ENCODE data around the gene CD99L2. TPM values are rescaled to one million over a fixed set of nuclear protein-coding genes. Genes with fewer than 3 reads are reported as not detected.
"Not testable (repeated sequence)": the region's sequence is repeated elsewhere in the genome, so short reads cannot be mapped to it uniquely, and the experiment has no call there.

Gene CD99L2
- total RNA-seq, 1 donor from 2014 or later: 12.0 TPM

DNA sequence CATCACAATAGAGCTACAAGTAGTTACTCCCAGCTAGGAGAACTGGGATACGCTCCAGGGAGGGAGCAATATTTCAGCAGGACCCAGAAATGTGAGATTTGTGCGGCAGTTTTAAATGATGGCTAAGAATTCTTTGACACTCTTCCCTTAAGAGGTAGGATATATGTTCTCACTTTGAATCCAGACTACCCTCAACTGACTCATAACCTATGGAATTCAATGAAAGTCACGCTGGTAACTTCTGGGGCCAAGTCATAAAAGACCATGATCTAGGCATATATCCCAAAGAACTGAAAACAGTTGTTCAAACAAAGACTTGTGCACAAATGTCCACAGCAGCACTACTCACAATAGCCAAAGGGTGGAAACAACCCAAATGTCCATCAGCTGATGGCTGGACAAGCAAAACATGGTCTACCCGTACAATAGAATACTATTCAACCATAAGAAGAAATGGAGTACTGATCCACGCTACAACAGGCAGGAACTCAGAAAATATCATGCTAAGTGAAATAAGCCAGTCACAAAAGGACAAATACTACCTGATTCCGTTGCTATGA lies 10.5 kb downstream of the CD99L2 start:
- Mint-ChIP-seq H3K9me3 (no peaks in the 10 kb centered on the region), H3K4me3 (ENCODE audit: low read depth) (no peak overlapping the region), H3K27me3 (ENCODE audit: low read depth) (no peaks in the 10 kb centered on the region), H3K27ac (no peak overlapping the region), H3K4me1 (ENCODE audit: low read depth) (peaks cover 2% of the 10 kb centered on the region), H3K36me3 (ENCODE audit: low read depth) (no peaks in the 10 kb centered on the region)
- intact Hi-C loops (cut with micrococcal nuclease): no loop called here
- no peak for DNase-seq (ENCODE audit: low spot score)

- intact Hi-C loops (cut with micrococcal nuclease): not testable (repeated sequence)
These were observed 11.2 kb downstream of the CD99L2 start for GRCh38 chrX:150887268-150887667.

DNA sequence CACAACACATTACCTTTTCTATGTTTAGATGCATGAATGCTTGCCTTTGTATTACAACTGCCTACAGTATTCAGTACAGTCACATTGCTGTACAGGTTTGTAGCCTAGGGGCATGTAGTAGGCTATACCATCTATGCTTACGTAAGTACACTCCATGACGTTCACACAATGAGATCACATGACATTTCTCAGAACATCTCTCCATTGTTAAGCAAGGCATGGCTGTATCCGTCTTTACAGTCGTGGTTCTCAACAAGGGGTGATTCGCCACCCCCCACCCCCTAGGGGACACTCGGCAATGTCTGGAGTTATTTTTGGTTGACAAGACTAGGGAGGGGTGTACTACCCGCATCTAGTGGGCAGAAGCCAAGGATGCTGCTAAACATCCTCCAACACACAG lies 12.1 kb downstream of the CD99L2 start:
- H3K36me3 Mint-ChIP-seq (ENCODE audit: low read depth): no peaks in the 10 kb centered on the region
- peaks cover 2% of the 10 kb centered on the region for H3K4me1 Mint-ChIP-seq (ENCODE audit: low read depth)
- H3K27ac Mint-ChIP-seq: no peak overlapping the region
- no peak overlapping the region for H3K4me3 Mint-ChIP-seq (ENCODE audit: low read depth)
- DNase-seq (ENCODE audit: low spot score): no peak
- intact Hi-C loops (cut with micrococcal nuclease): no loop called here
- no peaks in the 10 kb centered on the region for H3K9me3 Mint-ChIP-seq
- no peaks in the 10 kb centered on the region for H3K27me3 Mint-ChIP-seq (ENCODE audit: low read depth)

More at GRCh38 chrX:150887268-150887667, 11.2 kb downstream of the CD99L2 start:
- H3K4me3 Mint-ChIP-seq (ENCODE audit: low read depth); H3K27me3 Mint-ChIP-seq (ENCODE audit: low read depth); H3K9me3 Mint-ChIP-seq; DNase-seq (ENCODE audit: low spot score); H3K36me3 Mint-ChIP-seq (ENCODE audit: low read depth); H3K4me1 Mint-ChIP-seq (ENCODE audit: low read depth); H3K27ac Mint-ChIP-seq: not testable (repeated sequence)

GRCh38 chrX:150880808-150881165 lies 17.7 kb downstream of the CD99L2 start:
- intact Hi-C loops (cut with micrococcal nuclease): loop anchor here (1.0 kb wide), 1 partner anchor 18 kb away; the partner anchor contains the start of gene CD99L2
- Mint-ChIP-seq H3K9me3 (peaks cover 18% of the 10 kb centered on the region), H3K4me1 (ENCODE audit: low read depth) (peaks cover 17% of the 10 kb centered on the region), H3K36me3 (ENCODE audit: low read depth) (peaks cover 6% of the 10 kb centered on the region), H3K27ac (peak overlapping the region; percentile 30), H3K4me3 (ENCODE audit: low read depth) (no peak overlapping the region), H3K27me3 (ENCODE audit: low read depth) (no peaks in the 10 kb centered on the region)
- DNase-seq (ENCODE audit: low spot score): no peak

DNA sequence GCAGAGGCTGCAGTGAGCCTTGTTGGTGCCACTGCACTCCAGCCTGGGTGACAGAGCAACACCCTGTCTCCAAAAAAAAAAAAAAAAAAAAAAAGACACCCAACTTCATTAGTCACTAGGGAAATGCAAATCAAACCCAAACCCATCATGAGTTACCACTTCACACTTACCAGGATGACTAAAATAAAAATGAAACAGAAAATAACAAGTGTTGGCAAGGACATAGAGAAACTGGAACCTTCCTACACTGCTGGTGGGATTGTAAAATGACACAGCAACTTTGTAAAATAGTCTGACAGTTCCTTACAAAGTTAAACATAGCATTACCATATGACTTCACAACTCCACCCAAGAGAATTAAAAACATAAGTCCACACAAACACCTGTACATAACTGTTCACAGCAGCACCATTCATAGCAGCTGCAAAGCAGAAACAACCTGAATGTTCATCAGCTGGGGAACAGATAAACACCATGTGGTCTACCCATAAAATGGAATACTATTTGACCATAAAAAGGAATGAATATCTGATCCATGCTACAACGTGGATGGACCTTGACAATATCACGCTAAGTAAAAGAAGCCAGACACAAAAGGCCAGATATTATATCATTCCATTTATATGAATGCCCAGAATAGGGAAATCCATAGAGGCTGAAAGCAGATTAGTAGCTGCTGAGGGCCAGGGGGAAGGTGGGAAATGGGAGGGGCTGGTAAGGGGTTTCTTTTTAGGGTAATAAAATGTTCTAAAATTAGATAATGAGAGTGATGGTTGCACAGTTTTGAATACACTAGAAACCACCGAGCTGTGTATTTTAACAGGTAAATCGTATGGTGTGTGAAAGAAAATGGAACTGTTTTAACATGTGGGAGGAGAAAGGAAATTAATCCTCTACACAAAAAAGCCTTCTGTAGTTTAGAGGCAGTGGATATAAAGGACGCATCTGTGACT lies 18.3 kb downstream of the CD99L2 start:
- peaks cover 12% of the 10 kb centered on the region for H3K36me3 Mint-ChIP-seq (ENCODE audit: low read depth)
- H3K4me3 Mint-ChIP-seq (ENCODE audit: low read depth): no peak overlapping the region
- H3K27ac Mint-ChIP-seq: peak overlapping the region; percentile 44
- DNase-seq (ENCODE audit: low spot score): no peak
- H3K4me1 Mint-ChIP-seq (ENCODE audit: low read depth): peaks cover 23% of the 10 kb centered on the region
- intact Hi-C loops (cut with micrococcal nuclease): loop anchor here (1.0 to 10.0 kb wide), 2 partner anchors 18 to 65 kb away; partner anchors contain the start of gene CD99L2
- peaks cover 24% of the 10 kb centered on the region for H3K9me3 Mint-ChIP-seq
- H3K27me3 Mint-ChIP-seq (ENCODE audit: low read depth): no peaks in the 10 kb centered on the region

DNA sequence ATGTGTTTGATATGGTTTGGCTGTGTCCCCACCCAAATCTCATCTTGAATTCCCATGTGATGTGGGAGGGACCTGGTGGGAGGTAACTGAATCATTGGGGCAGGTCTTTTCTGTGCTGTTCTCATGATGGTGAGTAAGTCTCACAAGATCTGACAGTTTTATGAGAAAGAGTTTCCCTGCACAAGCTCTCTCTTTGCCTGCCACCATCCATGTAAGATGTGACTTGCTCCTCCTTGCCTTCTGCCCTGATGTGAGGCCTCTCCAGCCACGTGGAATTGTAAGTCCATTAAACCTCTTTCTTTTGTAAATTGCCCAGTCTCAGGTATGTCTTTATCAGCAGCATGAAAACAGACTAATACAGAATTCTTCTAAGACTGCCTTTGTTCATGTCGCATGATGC lies 22.8 kb downstream of the CD99L2 start:
- not testable (repeated sequence) for H3K27me3 Mint-ChIP-seq (ENCODE audit: low read depth); H3K4me3 Mint-ChIP-seq (ENCODE audit: low read depth); H3K27ac Mint-ChIP-seq; DNase-seq (ENCODE audit: low spot score)
- Mint-ChIP-seq H3K36me3 (ENCODE audit: low read depth) (peaks cover 17% of the 10 kb centered on the region), H3K9me3 (peaks cover 34% of the 10 kb centered on the region), H3K4me1 (ENCODE audit: low read depth) (peaks cover 32% of the 10 kb centered on the region)
- intact Hi-C loops (cut with micrococcal nuclease): loop anchor here (10.0 kb wide), 1 partner anchor 61 kb away; no protein-coding TSS in a partner anchor

DNA sequence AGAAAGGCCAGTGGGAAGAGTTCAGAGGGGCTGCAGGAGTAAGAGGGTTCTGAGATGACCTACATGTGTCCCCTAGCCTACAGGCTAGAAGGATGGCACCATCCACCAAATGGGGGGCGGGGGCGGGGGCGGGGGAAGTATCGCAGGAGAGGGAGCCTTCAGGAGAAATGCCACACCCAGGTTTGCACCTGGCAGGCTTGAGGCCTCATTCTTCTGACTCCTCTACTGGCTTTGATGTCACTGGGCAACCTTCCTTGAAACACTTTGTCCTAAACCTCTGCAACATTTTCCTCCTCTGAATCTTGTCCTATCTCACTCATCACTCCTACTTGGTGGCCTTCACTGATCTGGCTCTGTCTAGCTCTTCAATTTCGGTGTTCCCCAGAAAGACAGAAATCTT lies 24.0 kb downstream of the CD99L2 start:
- peaks cover 26% of the 10 kb centered on the region for H3K4me1 Mint-ChIP-seq (ENCODE audit: low read depth)
- no peak overlapping the region for H3K4me3 Mint-ChIP-seq (ENCODE audit: low read depth)
- peaks cover 30% of the 10 kb centered on the region for H3K9me3 Mint-ChIP-seq
- no peak for DNase-seq (ENCODE audit: low spot score)
- H3K36me3 Mint-ChIP-seq (ENCODE audit: low read depth): peaks cover 17% of the 10 kb centered on the region
- H3K27me3 Mint-ChIP-seq (ENCODE audit: low read depth): no peaks in the 10 kb centered on the region
- no peak overlapping the region for H3K27ac Mint-ChIP-seq
- intact Hi-C loops (cut with micrococcal nuclease): loop anchor here (10.0 kb wide), 1 partner anchor 60 kb away; no protein-coding TSS in a partner anchor

GRCh38 chrX:150873616-150874015 lies 24.9 kb downstream of the CD99L2 start:
- Mint-ChIP-seq H3K9me3 (peaks cover 25% of the 10 kb centered on the region), H3K27ac (no peak overlapping the region), H3K4me1 (ENCODE audit: low read depth) (peaks cover 29% of the 10 kb centered on the region), H3K36me3 (ENCODE audit: low read depth) (peaks cover 17% of the 10 kb centered on the region), H3K4me3 (ENCODE audit: low read depth) (no peak overlapping the region), H3K27me3 (ENCODE audit: low read depth) (no peaks in the 10 kb centered on the region)
- DNase-seq (ENCODE audit: low spot score): no peak
- intact Hi-C loops (cut with micrococcal nuclease): loop anchor here (10.0 kb wide), 1 partner anchor 59 kb away; no protein-coding TSS in a partner anchor

DNA sequence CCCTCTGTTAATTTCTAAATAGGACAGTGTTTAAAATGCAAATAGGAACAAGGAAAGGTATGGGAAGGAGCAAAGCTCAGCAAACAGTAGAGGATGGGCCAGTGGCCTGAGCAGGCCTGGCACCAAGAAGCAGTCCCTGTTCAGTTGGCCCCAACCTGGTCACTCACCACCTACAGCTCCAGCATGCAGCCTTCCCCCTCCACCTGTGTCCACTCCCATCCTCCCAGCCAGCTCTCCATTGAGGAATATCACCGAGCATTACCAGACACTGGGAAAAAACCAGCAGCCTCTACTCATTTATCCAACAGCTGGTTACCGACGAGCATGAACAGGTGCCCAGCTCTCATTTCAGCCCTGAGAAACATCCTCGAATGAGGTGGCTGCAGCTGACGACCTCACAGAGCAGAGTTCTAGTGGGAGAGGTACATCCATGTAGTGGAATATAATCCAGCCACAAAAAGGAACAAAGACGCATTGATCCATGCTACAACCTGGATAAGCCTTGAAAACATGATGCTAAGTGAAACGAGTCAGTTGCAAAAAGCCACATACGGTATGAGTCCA lies 25.6 kb downstream of the CD99L2 start:
- peaks cover 25% of the 10 kb centered on the region for H3K9me3 Mint-ChIP-seq
- no peak overlapping the region for H3K4me3 Mint-ChIP-seq (ENCODE audit: low read depth)
- peaks cover 17% of the 10 kb centered on the region for H3K36me3 Mint-ChIP-seq (ENCODE audit: low read depth)
- no peak for DNase-seq (ENCODE audit: low spot score)
- peaks cover 31% of the 10 kb centered on the region for H3K4me1 Mint-ChIP-seq (ENCODE audit: low read depth)
- H3K27me3 Mint-ChIP-seq (ENCODE audit: low read depth): no peaks in the 10 kb centered on the region
- H3K27ac Mint-ChIP-seq: no peak overlapping the region
- intact Hi-C loops (cut with micrococcal nuclease): loop anchor here (10.0 kb wide), 1 partner anchor 58 kb away; no protein-coding TSS in a partner anchor

GRCh38 chrX:150871341-150871811 lies 27.1 kb downstream of the CD99L2 start:
- Mint-ChIP-seq H3K27ac (peak overlapping the region; percentile 4), H3K36me3 (ENCODE audit: low read depth) (peaks cover 17% of the 10 kb centered on the region), H3K4me3 (ENCODE audit: low read depth) (no peak overlapping the region), H3K27me3 (ENCODE audit: low read depth) (no peaks in the 10 kb centered on the region), H3K4me1 (ENCODE audit: low read depth) (peaks cover 31% of the 10 kb centered on the region), H3K9me3 (peaks cover 22% of the 10 kb centered on the region)
- DNase-seq (ENCODE audit: low spot score): no peak
- intact Hi-C loops (cut with micrococcal nuclease): loop anchor here (10.0 kb wide), 1 partner anchor 57 kb away; no protein-coding TSS in a partner anchor

DNA sequence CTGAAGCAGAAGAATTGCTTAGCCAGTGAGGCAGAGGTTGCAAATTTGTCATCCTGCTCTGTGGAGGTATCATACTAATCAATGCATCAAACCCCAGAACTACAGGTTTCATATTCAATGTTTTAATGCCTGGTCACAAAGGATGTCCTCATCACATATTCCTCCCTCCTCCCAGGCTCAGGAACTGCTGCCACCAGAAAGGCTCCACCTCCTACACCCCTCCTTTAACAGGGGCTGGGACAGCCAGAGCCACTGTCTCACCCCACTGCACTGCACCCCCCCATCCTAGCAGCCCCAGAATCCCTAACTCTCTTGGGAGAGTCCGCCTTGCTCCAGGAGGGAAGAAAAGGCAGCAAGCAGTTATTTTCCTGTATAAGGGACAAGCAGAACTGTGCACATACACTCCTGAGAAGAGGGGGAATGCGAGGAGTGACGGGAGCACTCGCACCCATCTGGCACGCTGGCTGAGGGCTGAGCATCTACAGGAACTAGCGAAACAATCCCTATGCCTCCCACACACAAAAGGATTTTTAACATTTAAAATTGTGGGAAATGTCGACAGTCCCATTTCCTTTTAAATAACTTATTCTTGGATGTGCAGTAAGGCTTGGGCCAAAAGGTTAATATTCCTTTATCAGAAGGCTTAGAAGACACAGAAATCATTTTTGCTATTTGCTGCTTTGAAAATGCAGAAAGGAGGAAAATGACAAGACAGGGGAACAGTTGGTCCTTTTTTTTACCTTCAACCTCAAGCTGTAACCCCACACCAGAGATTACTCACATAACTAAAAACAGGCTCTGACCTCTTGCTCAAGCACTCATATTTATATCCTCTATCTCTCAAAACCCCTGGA lies 27.8 kb downstream of the CD99L2 start:
- Mint-ChIP-seq H3K27me3 (ENCODE audit: low read depth) (no peaks in the 10 kb centered on the region), H3K36me3 (ENCODE audit: low read depth) (peaks cover 10% of the 10 kb centered on the region), H3K9me3 (peaks cover 16% of the 10 kb centered on the region), H3K4me3 (ENCODE audit: low read depth) (no peak overlapping the region), H3K4me1 (ENCODE audit: low read depth) (peaks cover 30% of the 10 kb centered on the region), H3K27ac (peak overlapping the region; percentile 4)
- no peak for DNase-seq (ENCODE audit: low spot score)
- intact Hi-C loops (cut with micrococcal nuclease): loop anchor here (10.0 kb wide), 1 partner anchor 56 kb away; no protein-coding TSS in a partner anchor

- Mint-ChIP-seq H3K9me3 (peaks cover 9% of the 10 kb centered on the region), H3K27ac (no peak overlapping the region), H3K27me3 (ENCODE audit: low read depth) (no peaks in the 10 kb centered on the region), H3K36me3 (ENCODE audit: low read depth) (peaks cover 4% of the 10 kb centered on the region), H3K4me1 (ENCODE audit: low read depth) (peaks cover 25% of the 10 kb centered on the region), H3K4me3 (ENCODE audit: low read depth) (no peak overlapping the region)
- intact Hi-C loops (cut with micrococcal nuclease): loop anchor here (10.0 kb wide), 1 partner anchor 55 kb away; no protein-coding TSS in a partner anchor
- DNase-seq (ENCODE audit: low spot score): no peak
These were observed 28.4 kb downstream of the CD99L2 start for GRCh38 chrX:150870029-150870428.
